CD4-positive, alpha-beta T cell treated with Interleukin-21 for 1 hour (primary cell): ENCODE measurements around the gene LCAT.
"Not testable (repeated sequence)": the region's sequence is repeated elsewhere in the genome, so short reads cannot be mapped to it uniquely, and the experiment has no call there.

Experiments used
- DNase-seq: peaks from one replicate; pipeline ENCODE4 v3.0.0-alpha.2; 2020

LCAT gene

GRCh38 chr16:67946966-67947558 lies 3.1 kb upstream of the LCAT start:
- no peak for DNase-seq

- no peak for DNase-seq
Observed at GRCh38 chr16:67946128-67946569, 2.2 kb upstream of the LCAT start.

DNA sequence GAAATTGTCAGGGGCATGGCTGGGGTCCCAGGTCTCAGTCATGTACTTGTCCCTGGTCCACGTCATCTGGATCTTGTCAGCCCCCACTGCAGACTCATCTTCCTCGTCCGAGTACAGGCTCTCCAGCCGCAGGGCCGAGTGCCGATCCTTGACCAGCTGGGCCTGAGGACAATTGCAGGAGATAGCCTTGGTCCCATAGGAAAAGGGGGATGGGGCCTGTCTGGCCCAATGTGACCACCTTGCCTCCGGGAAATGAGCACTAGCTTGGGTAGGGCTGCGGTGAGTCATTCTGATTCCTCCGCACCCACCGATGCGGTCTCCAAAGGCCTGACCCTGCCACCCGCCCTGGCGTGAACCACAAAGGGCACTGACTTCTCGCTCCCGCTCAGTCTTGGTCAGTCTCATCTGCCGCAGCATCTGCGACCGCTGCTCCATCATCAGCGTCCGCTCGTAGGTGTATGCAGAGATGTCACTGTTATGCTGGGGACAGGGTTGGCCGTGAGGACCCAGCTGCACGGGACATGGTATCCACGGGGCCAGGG lies 1.5 kb upstream of the LCAT start:
- DNase-seq, result no peak

- DNase-seq, result no peak
Observed at GRCh38 chr16:67944690-67945391, 921 bp upstream of the LCAT start.

- no peak for DNase-seq
Observed at GRCh38 chr16:67943256-67943618, 683 bp downstream of the LCAT start.

DNA sequence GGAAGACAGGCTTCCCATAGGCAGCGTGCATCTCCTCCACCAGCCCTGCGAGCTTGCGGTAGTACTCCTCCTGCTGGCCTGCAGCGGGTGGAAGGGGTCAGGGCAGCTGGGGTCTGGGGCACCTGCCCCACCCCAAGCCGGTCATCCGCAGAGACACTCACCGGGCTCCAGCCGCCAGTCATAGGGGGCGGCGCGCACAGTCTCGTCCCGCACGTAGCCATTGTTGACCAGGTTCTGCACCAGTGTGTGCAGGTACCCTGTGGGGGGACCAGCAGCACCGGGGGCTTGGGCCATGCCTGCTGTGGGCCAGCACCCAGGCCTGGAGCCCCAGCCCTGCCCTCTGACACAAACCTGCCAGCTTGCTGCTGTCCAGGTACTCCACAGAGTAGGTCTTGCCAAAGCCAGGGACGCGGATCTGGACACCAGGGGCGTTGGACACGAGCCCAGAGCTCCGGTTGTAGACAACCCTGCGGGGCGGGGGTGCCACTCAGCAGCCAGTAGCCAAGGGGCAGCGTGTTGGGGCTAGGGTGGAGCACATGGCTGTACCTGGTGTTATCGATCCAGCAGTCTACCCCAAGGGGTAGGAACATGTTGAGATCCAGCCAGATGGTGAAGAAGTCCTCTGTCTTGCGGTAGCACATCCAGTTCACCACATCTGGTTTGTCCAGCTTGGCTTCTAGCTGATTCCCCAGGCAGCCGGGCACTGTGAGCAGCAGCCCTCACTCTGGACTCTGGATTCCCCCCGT lies 1.2 kb downstream of the LCAT start:
- no peak for DNase-seq

DNA sequence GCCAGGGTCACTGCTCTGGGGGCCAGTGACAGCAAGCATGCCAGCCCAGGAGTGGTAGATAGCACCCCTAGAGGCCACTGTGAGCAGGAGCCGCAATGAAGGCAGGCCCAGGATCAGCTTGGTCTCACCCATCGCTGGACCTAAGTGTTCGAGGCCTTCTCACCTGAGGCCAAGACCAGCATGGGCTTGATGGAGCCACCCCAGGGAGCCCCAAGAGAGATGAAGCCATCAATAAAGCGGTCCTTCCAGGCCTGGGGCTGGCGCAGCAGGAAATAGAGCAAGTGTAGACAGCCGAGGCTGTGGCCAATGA lies 1.8 kb downstream of the LCAT start:
- peak; percentile 42 for DNase-seq

DNA sequence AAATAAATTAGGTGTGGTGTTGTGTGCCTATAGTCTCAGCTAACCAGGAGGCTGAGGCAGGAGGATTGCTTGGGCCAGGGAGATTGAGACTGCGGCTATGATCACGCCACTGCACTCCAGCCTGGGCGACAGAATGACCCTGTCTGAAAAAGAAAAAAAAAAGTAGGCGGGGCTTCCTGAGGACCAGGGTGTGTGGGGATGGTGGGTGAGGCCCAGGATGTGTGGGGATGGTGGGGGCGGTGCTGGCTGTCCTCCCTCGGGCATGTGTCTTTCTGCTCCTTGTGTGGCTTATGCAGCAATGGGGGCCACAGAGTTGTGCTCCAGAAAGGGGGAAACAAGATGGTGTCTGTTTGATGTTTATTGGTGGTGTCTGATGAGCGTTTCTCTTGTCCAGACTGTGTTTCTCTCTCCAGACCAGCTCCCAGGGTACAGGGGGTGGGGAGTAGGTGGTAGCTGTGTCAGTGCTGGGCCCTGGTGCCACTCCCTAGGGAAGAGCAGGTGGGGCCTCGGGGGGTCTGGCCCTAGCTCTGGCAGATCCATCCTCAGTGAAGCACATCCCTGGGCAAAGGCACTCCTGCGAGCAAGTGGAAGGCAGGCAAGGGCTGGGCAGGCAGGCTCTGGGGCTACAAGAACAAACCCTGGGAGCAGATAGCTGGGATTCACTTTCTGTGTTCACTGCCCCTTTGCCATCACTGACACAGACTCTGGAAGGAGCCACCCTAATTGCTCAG lies 2.3 kb downstream of the LCAT start:
- no peak for DNase-seq

DNA sequence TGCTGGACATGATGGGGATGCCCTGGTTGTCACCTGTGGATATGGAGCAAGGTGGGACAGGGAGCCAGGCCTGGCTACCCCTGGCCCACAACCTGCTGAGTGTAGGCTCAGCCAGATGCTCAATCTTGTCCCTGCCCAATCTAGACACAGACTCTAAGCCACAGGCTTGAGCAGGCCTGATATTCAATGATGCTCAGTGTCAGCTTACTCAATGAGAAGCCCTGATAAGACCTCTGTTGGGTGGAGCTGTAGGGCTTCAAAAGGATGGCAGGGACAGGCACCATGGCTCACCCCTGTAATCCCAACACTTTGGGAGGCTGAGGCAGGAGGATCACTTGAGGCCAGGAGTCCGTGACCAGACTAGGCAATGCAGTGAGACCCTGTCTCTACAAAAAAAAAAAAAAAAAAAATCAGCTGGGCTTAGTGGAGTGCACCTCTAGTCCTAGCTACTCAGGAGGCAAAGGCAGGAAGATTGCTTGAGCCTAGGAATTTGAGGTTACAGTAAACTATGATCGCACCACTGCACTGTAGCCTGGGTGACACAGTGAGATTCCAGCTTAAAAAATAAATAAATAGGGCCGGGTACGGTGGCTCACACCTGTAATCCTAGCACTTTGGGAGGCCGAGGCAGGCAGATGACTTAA lies 3.4 kb downstream of the LCAT start:
- DNase-seq, result no peak

GRCh38 chr16:67939507-67940445 lies 4.1 kb downstream of the LCAT start:
- peak; percentile 44 for DNase-seq

DNA sequence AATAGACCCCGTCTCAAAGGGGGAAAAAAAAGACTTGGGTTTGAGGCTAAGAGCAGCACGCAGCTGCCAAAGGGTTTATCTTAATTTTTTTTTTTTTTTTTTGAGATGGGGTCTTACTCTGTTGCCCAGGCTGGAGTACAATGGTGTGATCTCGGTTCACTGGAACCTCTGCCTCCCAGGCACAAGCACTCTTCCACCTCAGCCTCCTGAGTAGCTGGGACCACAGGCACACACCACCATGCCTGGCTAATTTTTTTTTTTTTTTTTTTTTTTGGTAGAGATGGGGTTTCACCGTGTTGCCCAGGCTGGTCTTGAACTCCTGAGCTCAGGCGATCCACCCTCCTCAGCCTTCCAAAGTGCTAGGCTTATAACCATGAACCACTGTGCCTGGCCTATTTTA lies 6.2 kb downstream of the LCAT start:
- DNase-seq, result not testable (repeated sequence)

DNA sequence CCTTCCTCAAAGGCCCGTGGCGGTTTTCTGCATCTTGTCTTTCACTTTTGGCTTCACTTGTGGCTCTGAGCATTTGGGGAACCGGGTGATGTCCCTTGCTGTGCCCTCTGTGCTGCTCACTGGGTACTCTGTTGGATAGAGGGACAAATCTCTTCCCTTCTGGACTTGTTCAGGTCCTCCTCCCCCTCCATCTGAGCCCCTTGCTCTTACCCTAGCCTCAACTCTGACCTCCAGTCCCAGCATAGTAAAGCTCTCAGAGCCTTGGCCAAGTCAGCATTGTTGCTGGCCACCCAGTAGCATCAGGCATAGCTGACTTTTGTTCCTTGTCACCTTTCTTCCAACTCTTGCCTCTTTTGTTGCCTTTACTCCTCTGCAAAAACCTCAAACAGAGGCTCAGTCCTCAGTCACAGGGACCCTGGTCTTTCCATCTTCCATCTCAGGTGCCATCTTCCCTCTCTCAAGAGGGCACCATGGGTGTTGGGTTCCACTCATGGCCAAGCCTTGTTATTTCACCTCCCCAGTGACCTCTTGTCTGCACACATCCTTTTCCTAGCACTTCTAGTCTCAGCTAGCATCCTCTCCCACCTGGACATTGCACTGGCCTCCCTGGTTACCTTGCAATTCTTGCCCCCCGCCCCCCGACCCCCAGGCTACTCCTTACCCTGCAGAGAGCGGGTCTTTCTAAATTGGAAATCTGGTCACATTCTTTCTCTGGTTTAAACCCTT lies 6.9 kb downstream of the LCAT start:
- DNase-seq, result peak; percentile 86

GRCh38 chr16:67936124-67936879 lies 7.6 kb downstream of the LCAT start, which contains the start of gene PSMB10:
Gene PSMB10, minus strand, starts transcription at chr16:67936850. Its CDS starts 101 bp downstream, at chr16:67936749.
- no peak for DNase-seq

DNA sequence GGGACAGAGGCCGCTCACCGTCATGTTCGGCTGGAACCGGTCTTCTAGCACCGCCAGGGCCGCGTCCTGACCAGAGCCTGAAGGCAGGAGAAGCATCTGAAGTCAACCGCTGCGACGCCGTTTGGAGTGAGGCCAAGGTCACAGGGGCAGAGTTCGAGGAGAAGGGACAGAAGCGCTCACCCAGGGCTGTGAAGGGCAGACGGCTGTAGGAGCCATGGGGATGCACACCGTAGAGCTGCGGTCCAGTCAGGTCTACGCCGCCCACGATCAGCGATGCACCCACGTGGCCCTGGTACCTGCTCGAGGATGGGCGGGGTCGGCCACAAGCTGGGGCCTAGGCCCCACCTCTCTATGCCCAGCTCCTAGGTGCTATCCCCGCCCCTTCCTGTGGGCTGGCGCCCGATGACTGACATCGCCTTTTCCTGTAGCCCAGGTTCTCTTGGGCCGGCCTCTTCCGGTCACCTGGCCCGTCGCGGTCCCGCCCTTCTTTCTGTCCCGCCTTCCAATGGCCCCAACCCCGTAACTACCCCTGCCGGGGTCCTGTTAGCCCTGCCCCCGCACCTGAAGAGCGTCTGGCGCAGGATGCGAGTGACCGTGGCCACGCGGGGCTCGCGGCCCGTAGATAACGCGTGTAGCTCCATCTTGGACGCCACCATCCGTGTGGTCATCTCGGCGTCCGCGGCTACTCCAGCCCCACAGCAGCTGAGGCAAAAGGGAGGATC lies 8.4 kb downstream of the LCAT start:
- peak; percentile 97 for DNase-seq

DNA sequence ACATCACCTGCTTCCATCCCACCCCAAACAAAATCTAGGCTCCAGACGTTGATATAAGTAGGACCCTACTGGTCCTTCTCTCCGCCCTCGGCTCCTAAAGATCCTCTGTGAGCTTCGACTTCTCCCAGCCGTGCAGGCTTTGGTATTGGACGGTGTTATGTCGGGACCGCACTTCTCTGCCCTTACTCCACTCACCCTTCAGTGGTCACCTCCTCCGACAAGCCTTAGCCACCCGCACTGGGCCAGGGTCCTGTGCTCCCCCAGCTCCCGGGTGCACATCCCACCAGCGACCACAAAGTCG lies 8.9 kb downstream of the LCAT start:
- DNase-seq, result no peak

DNA sequence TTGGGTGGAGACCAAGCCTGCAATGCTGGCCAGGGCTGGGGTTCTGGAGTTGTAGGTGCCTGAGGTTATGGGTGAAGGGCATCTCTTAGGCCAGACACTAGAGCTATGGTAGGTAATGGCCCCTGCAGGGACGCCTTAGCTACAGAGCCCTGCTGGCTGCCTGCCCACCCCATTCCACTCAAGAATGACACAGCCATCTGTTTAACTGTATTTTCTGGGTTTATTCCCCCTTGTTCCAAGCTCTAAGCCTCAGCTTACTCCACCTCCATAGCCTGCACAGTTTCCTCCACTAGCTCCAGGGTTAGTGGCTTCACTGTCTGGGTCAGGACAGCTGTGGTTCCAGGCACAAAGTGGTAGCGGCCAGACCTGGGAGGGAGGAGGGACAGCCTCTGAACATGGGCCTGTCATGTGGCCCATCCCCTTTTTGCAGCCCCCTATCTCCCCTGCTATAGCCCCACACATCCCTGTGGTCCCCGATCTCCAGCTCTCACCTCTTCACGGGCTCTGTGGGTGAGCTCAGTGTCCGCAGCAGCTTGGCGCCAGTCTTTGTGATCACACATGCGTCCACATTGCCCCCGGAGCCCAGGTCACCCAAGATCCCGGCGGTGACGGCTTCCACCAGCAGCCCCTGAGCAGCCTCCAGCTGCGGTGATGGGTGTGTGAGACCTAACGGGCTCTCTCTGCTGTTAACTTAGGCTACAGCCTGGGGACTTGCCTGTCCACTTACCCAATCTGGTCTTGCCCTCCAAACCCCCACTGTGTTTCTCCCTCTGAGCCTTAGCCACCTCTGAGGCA lies 9.4 kb downstream of the LCAT start:
- no peak for DNase-seq

GRCh38 chr16:67933805-67934204 lies 10.1 kb downstream of the LCAT start:
- no peak for DNase-seq

- DNase-seq, result no peak
Observed at GRCh38 chr16:67932462-67932840, 11.5 kb downstream of the LCAT start.
